GM23338 (cell line): ENCODE measurements around the gene KIAA1217. TPM values are rescaled to one million over a fixed set of nuclear protein-coding genes. Genes with fewer than 3 reads are reported as not detected.

ENCODE experiments used
- ATAC-seq: fragments of 200-7000 bp; cut with Tn5 transposase; 3 replicates; pipeline ENCODE4 v1.9.1; 2020
- DNase-seq: peaks from one replicate; pipeline ENCODE4 v3.0.0-alpha.2; 2015; ENCODE audit warnings: low spot score
- H2AFZ ChIP-seq: fragments of 200-600 bp; sonication (generic); 2 replicates; pipeline ENCODE4 v1.8.0; 2016; ENCODE audit warnings: antibody characterized with exemption, mild to moderate bottlenecking, moderate library complexity
- H3F3A ChIP-seq: fragments of 200-600 bp; sonication (generic); replicated peaks from 2 replicates; pipeline ENCODE4 v1.8.0; 2017; ENCODE audit warnings: antibody characterized with exemption, mixed run types, low read depth
- H3K27ac ChIP-seq: fragments of 200-600 bp; sonication (generic); 2 replicates; pipeline ENCODE4 v1.6.1; 2016; ENCODE audit warnings: low read depth
- H3K27me3 ChIP-seq: fragments of 200-600 bp; sonication (generic); 2 replicates; pipeline ENCODE4 v1.8.0; 2016; ENCODE audit warnings: mild to moderate bottlenecking, mixed run types, moderate library complexity; ENCODE audit not compliant: insufficient read depth
- H3K36me3 ChIP-seq: fragments of 200-600 bp; sonication (generic); 2 replicates; pipeline ENCODE4 v1.8.0; 2016; ENCODE audit warnings: mild to moderate bottlenecking; ENCODE audit not compliant: insufficient read depth
- H3K4me1 ChIP-seq: fragments of 200-600 bp; sonication (generic); 2 replicates; pipeline ENCODE4 v1.8.0; 2016; ENCODE audit warnings: mild to moderate bottlenecking, moderate library complexity; ENCODE audit not compliant: insufficient read depth
- H3K4me2 ChIP-seq: fragments of 200-600 bp; sonication (generic); 2 replicates; pipeline ENCODE4 v1.7.1; 2017; ENCODE audit warnings: mixed run types
- H3K4me3 ChIP-seq: fragments of 200-600 bp; sonication (generic); 2 replicates; pipeline ENCODE4 v1.6.1; 2016; ENCODE audit warnings: mixed run types
- H3K79me2 ChIP-seq: fragments of 200-600 bp; sonication (generic); replicated peaks from 2 replicates; pipeline ENCODE4 v1.8.0; 2017; ENCODE audit warnings: mild to moderate bottlenecking; ENCODE audit not compliant: insufficient read depth
- H3K9me2 ChIP-seq: fragments of 200-600 bp; sonication (generic); 2 replicates; pipeline ENCODE4 v1.8.0; 2017; ENCODE audit not compliant: insufficient read depth
- H4K20me1 ChIP-seq: fragments of 200-600 bp; sonication (generic); replicated peaks from 2 replicates; pipeline ENCODE4 v1.8.0; 2017; ENCODE audit warnings: mild to moderate bottlenecking; ENCODE audit not compliant: insufficient read depth
- H3K27ac Mint-ChIP-seq: 2 replicates; pipeline ENCODE4 v1.8.0; 2020; ENCODE audit warnings: inconsistent platforms, mild to moderate bottlenecking, moderate library complexity, mixed read lengths
- H3K27me3 Mint-ChIP-seq: 3 replicates; pipeline ENCODE4 v1.8.0; 2022; ENCODE audit warnings: low read depth, mild to moderate bottlenecking, moderate library complexity, mixed read lengths, inconsistent platforms; ENCODE audit not compliant: insufficient read depth, poor library complexity
- H3K36me3 Mint-ChIP-seq: 3 replicates; pipeline ENCODE4 v1.8.0; 2021; ENCODE audit warnings: low read depth, mild to moderate bottlenecking, inconsistent platforms, moderate library complexity, mixed read lengths
- H3K4me1 Mint-ChIP-seq: 3 replicates; pipeline ENCODE4 v1.8.0; 2020; ENCODE audit warnings: mild to moderate bottlenecking, inconsistent platforms, mixed read lengths
- H3K4me3 Mint-ChIP-seq: 3 replicates; pipeline ENCODE4 v1.8.0; 2021; ENCODE audit warnings: moderate library complexity, mild to moderate bottlenecking, inconsistent platforms, mixed read lengths
- H3K9me3 Mint-ChIP-seq: 3 replicates; pipeline ENCODE4 v1.8.0; 2020; ENCODE audit warnings: moderate library complexity, mild to moderate bottlenecking, inconsistent platforms, mixed read lengths
- NANOG ChIP-seq: IDR thresholded peaks from 2 replicates; pipeline ENCODE4 v1.6.1; 2016; ENCODE audit warnings: antibody characterized with exemption, borderline replicate concordance
- POLR2AphosphoS5 ChIP-seq: IDR thresholded peaks from 2 replicates; pipeline ENCODE4 v1.6.1; 2016; ENCODE audit warnings: antibody characterized with exemption, low read depth
- STAT1 ChIP-seq: IDR thresholded peaks from one replicate; pipeline ENCODE4 v1.6.1; 2016; ENCODE audit warnings: antibody characterized with exemption; ENCODE audit not compliant: unreplicated experiment
- ZNF331 ChIP-seq: fragments of 250-450 bp; sonication (Bioruptor Pico); IDR thresholded peaks from 2 replicates; pipeline ENCODE4 v1.5.0; 2020; ENCODE audit warnings: low read depth, mild to moderate bottlenecking, moderate library complexity
- polyA plus RNA-seq: library from polyadenylated mRNA; unstranded; fragments of >200 nt; fragmentation: Nextera tagmentation; extraction: Ambion mirVana; gene quantifications from 2 replicates; pipeline ENCODE4 v1.2.1, GENCODE V29; 2016
- total RNA-seq: library from RNA; depleted of rRNA; stranded (reverse); fragments of >200 nt; shearing (Covaris generic); gene quantifications from 2 replicates; pipeline ENCODE4 v1.2.3, GENCODE V29; 2014
- TF ChIP-seq, protein P1 (sequence below): IDR thresholded peaks from one replicate; pipeline ENCODE4 v1.6.1; 2018; ENCODE audit warnings: antibody characterized with exemption; ENCODE audit not compliant: unreplicated experiment
- TF ChIP-seq, protein P2 (sequence below): IDR thresholded peaks from 2 replicates; pipeline ENCODE4 v1.6.1; 2016; ENCODE audit warnings: antibody characterized with exemption
- TF ChIP-seq, protein P3 (sequence below), 2 experiments: fragments of 200-600 bp in 1 of 2; sonication (generic) in 1 of 2; conservative IDR thresholded peaks; 2 replicates each; pipeline versions ENCODE4 v1.5.1 to v1.6.1; 2016 to 2017; ENCODE audit warnings: antibody characterized with exemption in 2 of 2, low read depth in 2 of 2, mild to moderate bottlenecking in 2 of 2, moderate library complexity in 1 of 2

KIAA1217 gene
- total and polyA plus RNA-seq, 2 experiments from 2014 or later, result 6.4 to 9.1 TPM

DNA sequence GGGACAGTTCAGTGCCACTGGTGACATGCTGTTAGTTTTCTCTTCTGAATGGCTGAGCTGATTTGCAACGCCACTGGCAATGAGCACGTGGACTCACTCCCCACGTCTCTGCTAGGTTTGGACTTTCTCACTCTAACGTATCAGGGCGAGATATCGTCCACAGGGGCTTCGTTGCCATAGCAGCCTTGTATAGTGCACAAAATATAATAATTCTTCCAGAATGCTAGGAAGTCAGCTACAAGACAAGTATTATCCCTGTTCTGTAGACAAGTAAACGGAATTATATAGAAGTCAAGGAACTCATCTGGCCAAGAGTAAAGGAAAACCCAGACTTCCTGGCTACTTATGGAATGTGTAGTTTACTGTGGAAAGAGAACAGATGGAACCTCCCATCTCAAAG, 288.0 kb downstream of the KIAA1217 start (continued):
- TF ChIP-seq, protein P1, sequence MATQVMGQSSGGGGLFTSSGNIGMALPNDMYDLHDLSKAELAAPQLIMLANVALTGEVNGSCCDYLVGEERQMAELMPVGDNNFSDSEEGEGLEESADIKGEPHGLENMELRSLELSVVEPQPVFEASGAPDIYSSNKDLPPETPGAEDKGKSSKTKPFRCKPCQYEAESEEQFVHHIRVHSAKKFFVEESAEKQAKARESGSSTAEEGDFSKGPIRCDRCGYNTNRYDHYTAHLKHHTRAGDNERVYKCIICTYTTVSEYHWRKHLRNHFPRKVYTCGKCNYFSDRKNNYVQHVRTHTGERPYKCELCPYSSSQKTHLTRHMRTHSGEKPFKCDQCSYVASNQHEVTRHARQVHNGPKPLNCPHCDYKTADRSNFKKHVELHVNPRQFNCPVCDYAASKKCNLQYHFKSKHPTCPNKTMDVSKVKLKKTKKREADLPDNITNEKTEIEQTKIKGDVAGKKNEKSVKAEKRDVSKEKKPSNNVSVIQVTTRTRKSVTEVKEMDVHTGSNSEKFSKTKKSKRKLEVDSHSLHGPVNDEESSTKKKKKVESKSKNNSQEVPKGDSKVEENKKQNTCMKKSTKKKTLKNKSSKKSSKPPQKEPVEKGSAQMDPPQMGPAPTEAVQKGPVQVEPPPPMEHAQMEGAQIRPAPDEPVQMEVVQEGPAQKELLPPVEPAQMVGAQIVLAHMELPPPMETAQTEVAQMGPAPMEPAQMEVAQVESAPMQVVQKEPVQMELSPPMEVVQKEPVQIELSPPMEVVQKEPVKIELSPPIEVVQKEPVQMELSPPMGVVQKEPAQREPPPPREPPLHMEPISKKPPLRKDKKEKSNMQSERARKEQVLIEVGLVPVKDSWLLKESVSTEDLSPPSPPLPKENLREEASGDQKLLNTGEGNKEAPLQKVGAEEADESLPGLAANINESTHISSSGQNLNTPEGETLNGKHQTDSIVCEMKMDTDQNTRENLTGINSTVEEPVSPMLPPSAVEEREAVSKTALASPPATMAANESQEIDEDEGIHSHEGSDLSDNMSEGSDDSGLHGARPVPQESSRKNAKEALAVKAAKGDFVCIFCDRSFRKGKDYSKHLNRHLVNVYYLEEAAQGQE, result no peak
- TF ChIP-seq, protein P2, sequence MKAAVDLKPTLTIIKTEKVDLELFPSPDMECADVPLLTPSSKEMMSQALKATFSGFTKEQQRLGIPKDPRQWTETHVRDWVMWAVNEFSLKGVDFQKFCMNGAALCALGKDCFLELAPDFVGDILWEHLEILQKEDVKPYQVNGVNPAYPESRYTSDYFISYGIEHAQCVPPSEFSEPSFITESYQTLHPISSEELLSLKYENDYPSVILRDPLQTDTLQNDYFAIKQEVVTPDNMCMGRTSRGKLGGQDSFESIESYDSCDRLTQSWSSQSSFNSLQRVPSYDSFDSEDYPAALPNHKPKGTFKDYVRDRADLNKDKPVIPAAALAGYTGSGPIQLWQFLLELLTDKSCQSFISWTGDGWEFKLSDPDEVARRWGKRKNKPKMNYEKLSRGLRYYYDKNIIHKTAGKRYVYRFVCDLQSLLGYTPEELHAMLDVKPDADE, result no peak
- TF ChIP-seq STAT1, result no peak

DNA sequence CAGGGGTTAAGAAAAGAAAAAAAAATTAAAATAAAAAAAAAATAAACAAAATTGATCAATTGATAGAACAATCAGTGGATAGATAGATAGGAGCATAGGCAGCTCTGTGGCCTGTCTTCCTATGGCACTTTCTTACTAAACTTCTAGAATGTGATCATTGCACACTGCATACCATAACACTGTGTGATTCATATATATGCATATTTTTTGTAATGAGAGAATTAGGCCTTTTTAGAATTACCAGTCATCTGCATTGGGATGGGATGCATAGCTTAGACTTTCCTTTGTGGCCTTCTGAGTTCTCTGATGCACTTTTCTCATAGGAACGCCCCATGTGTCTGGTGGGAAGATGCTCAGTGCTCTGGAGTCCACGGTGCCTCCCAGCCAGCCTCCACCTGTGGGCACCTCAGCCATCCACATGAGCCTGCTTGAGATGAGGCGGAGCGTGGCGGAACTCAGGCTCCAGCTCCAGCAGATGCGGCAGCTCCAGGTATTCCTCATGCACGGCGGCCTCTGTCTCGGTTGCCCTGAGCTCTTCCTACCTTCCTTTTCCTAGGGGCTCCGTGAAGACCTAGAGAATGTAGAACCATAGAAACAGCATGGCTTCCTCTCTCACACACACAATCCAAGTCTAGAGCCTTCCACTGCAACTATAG, 292.2 kb downstream of the KIAA1217 start:
- no peak overlapping the region for H3K4me3 Mint-ChIP-seq
- Histone ChIP-seq H3K36me3 (no peaks in the 10 kb centered on the region), H3F3A (no peaks in the 10 kb centered on the region), H3K79me2 (no peaks in the 10 kb centered on the region), H3K27me3 (no peaks in the 10 kb centered on the region), H4K20me1 (no peaks in the 10 kb centered on the region), H3K27ac (no peak overlapping the region), H3K4me1 (no peaks in the 10 kb centered on the region), H3K9me2 (no peaks in the 10 kb centered on the region), H3K4me2 (no peak overlapping the region), H3K4me3 (no peak overlapping the region), H2AFZ (no peak overlapping the region)
- no peak for ATAC-seq
- peaks cover 2% of the 10 kb centered on the region for H3K27me3 Mint-ChIP-seq
- TF ChIP-seq, protein P3, sequence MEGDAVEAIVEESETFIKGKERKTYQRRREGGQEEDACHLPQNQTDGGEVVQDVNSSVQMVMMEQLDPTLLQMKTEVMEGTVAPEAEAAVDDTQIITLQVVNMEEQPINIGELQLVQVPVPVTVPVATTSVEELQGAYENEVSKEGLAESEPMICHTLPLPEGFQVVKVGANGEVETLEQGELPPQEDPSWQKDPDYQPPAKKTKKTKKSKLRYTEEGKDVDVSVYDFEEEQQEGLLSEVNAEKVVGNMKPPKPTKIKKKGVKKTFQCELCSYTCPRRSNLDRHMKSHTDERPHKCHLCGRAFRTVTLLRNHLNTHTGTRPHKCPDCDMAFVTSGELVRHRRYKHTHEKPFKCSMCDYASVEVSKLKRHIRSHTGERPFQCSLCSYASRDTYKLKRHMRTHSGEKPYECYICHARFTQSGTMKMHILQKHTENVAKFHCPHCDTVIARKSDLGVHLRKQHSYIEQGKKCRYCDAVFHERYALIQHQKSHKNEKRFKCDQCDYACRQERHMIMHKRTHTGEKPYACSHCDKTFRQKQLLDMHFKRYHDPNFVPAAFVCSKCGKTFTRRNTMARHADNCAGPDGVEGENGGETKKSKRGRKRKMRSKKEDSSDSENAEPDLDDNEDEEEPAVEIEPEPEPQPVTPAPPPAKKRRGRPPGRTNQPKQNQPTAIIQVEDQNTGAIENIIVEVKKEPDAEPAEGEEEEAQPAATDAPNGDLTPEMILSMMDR (conservative IDR thresholded peaks at IDR 0.05; ENCODE audit: low read depth in 2 of 2), result no peak
- no peak for TF ChIP-seq ZNF331 (CRISPR knock-in tag)
- H3K36me3 Mint-ChIP-seq, result peaks cover 4% of the 10 kb centered on the region; the same call in 2 of the 3 replicates
- peaks cover 5% of the 10 kb centered on the region; the same call in 2 of the 3 replicates for H3K4me1 Mint-ChIP-seq
- no peak overlapping the region for H3K27ac Mint-ChIP-seq
- no peak for DNase-seq
- H3K9me3 Mint-ChIP-seq, result no peaks in the 10 kb centered on the region

DNA sequence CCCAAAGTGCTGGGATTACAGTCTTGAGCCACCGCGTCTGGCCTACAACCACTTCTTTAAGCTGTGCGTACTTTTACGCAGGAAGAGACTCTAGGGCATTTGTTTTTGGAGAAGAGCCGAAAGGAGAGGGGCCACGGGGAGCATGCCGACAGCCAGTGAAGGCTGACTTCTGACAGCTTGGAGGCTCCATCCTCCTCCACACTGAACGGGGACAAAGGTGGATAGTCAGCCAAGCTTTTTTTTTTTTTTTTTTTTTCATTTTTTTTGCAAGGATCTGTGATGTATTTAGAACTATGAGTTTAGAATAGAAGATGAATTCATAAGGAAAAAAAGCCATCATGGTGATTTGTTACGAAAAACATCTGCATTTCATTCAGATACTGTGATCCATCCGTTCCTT, 293.1 kb downstream of the KIAA1217 start:
- DNase-seq (no peak), ATAC-seq (no peak)
- no peak overlapping the region for H2AFZ ChIP-seq
- no peak overlapping the region for H3K4me3 ChIP-seq
- no peaks in the 10 kb centered on the region for H3K27me3 ChIP-seq
- H3K9me2 ChIP-seq, result no peaks in the 10 kb centered on the region
- no peaks in the 10 kb centered on the region for H4K20me1 ChIP-seq
- H3F3A ChIP-seq, result no peaks in the 10 kb centered on the region
- Mint-ChIP-seq H3K27me3 (peaks cover 2% of the 10 kb centered on the region), H3K9me3 (peaks cover 4% of the 10 kb centered on the region; the same call in 1 of the 3 replicates), H3K36me3 (peaks cover 4% of the 10 kb centered on the region; the same call in 2 of the 3 replicates), H3K4me1 (peaks cover 5% of the 10 kb centered on the region; the same call in 2 of the 3 replicates), H3K4me3 (no peak overlapping the region), H3K27ac (no peak overlapping the region)
- no peak overlapping the region for H3K4me2 ChIP-seq
- no peak overlapping the region for H3K27ac ChIP-seq
- H3K4me1 ChIP-seq, result no peaks in the 10 kb centered on the region
- no peaks in the 10 kb centered on the region for H3K36me3 ChIP-seq
- H3K79me2 ChIP-seq, result no peaks in the 10 kb centered on the region
- TF ChIP-seq ZNF331 (CRISPR knock-in tag), result no peak
- TF ChIP-seq POLR2AphosphoS5, result no peak
- no peak for TF ChIP-seq STAT1
- TF ChIP-seq NANOG, result no peak
